C4-2B (cell line): ENCODE measurements around the gene NDUFB8.

Experiments used
- H3K27ac ChIP-seq: fragments of 450-650 bp; 2 replicates; pipeline ENCODE4 v1.5.1; 2017
- ZFX ChIP-seq: fragments of 450-650 bp; IDR thresholded peaks from 2 replicates; pipeline ENCODE4 v1.6.1; 2017
- TF ChIP-seq, protein P1 (sequence below): fragments of 450-650 bp; conservative IDR thresholded peaks from 2 replicates; pipeline ENCODE4 v1.5.1; 2017; ENCODE audit warnings: mild to moderate bottlenecking

Gene NDUFB8

DNA sequence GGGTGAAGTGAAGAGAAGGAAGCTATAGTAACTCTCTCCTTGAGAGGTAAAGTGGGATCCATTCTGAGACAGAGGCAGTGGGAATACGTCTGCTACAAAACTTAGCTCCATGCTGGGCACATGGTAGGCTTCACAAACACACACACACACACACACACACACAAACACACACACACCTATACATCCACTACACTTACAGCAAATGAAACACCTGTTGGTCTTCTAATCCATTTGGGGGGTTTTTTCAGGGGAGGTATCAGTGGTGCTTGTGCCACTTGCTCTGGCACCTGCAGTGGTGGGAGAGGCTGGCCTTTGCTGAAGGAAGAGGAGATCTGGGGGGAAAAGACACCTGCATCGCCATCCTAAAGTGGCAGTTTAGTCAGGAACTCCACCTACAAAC lies 24.5 kb downstream of the NDUFB8 start:
- TF ChIP-seq, protein P1, sequence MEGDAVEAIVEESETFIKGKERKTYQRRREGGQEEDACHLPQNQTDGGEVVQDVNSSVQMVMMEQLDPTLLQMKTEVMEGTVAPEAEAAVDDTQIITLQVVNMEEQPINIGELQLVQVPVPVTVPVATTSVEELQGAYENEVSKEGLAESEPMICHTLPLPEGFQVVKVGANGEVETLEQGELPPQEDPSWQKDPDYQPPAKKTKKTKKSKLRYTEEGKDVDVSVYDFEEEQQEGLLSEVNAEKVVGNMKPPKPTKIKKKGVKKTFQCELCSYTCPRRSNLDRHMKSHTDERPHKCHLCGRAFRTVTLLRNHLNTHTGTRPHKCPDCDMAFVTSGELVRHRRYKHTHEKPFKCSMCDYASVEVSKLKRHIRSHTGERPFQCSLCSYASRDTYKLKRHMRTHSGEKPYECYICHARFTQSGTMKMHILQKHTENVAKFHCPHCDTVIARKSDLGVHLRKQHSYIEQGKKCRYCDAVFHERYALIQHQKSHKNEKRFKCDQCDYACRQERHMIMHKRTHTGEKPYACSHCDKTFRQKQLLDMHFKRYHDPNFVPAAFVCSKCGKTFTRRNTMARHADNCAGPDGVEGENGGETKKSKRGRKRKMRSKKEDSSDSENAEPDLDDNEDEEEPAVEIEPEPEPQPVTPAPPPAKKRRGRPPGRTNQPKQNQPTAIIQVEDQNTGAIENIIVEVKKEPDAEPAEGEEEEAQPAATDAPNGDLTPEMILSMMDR, result no peak
- no peak for TF ChIP-seq ZFX
- H3K27ac ChIP-seq, result no peak overlapping the region

DNA sequence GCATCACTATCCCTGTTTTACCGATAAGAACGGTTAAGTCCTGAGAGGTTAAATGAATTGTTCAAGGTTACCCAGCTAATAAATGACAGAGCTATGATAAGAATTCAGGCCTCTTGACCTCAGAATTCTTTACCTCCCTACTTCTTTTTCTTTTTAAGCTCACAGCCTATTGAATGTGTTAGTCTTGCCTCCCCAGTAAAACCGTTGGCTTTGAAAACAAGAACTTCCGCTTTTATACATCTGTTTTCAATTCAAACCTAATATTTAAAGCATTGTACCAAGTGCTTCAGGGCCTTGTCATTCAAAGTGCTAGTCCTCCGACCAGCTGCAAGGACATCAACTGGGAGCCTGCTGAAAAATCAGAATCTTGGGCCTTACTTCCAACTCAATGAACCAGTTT lies 25.6 kb downstream of the NDUFB8 start:
- TF ChIP-seq, protein P1, result no peak
- TF ChIP-seq ZFX, result no peak
- no peak overlapping the region for H3K27ac ChIP-seq

DNA sequence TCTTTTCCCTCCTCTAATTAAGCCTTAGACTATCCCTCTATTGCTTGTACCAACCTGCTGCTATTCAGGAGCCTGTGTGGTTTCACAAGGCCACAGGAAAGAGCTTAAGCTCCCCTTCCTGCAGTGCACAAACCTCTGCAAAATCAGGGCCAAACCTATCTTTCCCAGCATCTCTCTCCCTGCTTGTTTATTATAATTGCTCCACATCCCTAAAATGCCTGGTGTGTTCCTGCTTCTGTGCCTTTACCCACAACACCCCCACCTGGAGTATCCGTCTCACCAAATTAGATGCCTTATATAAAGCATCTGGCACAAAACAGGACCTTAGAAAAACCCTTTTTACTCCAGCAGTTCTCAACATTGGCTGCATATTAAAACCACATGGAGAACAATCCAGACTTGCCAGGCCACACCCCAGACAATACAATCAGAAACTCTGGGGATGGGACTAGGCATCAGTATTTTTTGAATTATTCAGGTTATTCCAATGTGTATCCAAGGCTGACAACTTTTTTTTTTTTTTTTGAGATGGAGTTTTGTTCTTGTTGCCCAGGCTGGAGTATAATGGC lies 26.7 kb downstream of the NDUFB8 start:
- TF ChIP-seq, protein P1, result no peak
- TF ChIP-seq ZFX, result no peak
- no peak overlapping the region for H3K27ac ChIP-seq

DNA sequence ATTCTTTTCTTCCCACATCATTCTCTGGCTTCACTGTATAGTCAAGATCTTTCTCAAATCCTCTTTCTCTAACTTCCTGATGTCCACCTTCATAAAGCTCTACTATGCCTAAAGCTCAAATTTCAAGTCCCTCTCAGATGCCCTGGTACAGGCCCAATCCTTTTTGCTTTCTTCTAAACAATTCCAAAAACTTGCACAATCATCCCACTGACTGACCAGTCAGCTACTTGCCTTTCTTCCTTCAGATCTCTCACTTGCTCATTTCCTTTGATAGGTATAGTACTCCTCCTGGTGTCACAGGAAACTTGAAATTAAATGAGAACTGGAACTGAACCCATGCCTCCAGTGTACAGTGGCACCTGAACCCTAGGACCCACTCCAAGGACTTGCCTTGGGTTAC lies 28.2 kb downstream of the NDUFB8 start:
- TF ChIP-seq, protein P1, result no peak
- no peak for TF ChIP-seq ZFX
- no peak overlapping the region for H3K27ac ChIP-seq

DNA sequence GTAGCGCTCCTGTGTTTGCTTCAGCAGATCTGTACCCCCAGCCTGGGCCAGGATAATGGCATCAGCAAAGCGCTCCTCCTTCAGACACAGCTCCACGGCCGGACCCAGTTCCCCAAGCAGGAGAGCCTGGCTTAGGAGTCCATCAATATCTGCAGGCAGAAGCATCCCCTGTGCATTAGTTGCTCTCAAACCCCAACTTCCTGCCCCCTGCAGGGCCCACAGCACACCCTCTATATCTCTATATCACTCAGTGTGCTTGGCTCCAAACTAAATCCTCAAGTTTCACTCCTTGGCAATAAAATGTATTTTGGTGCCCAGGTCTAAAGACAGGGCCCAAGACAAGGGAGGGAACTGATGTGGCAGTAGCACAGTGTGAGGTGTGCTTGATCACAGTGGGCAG lies 31.6 kb downstream of the NDUFB8 start:
- no peak overlapping the region for H3K27ac ChIP-seq
- TF ChIP-seq ZFX, result no peak
- TF ChIP-seq, protein P1, result no peak

DNA sequence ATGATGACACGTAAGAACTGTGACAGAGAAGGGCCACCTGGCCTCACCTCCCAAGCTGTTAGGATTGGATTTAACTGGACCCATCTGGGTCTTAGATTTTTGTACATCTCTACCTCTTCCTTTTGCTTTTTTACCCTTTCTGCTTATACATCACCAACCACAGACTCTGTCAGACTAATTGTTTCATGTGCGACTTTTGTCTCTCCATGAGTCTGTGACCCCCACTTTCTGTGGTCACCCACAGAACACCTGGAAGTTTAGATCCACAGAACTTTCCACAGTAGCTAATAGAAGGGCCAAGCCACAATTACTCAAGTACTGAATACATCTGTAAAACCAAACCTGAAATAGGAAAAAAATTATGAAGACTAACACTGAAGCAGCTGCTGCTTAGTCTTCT lies 33.1 kb downstream of the NDUFB8 start:
- no peak overlapping the region for H3K27ac ChIP-seq
- TF ChIP-seq ZFX, result no peak
- TF ChIP-seq, protein P1, result no peak

DNA sequence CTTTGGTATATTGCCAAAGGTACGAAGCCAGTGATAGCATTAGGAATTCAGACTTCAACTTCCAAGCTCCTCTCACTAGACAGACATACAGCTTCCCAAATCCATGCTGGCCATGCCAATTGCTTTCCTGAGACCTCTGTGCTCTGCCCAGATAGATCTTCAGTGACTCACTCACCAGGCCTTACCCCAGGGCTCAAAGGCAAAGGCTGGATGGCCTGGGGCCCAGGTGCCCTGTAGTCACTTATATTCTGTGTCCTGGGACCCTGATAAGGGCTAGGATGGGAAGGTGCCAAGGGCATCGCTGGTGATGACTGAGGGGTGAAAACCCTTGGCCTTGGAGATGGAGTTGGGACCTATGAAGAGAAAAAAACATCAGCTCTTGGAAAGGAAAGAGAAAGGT lies 39.1 kb downstream of the NDUFB8 start:
- no peak overlapping the region for H3K27ac ChIP-seq
- TF ChIP-seq, protein P1, result no peak
- no peak for TF ChIP-seq ZFX
